Mesenchymal stem cell (in vitro differentiated cells and primary cell): ENCODE measurements around the gene POM121L2.

Source experiments
- DNase-seq: peaks from one replicate; pipeline ENCODE4 v3.0.0-alpha.2; 2013
- H2AFZ ChIP-seq: one replicate; pipeline ENCODE4 v1.6.1; 2013; ENCODE audit warnings: low read depth, mild to moderate bottlenecking, control low read depth, inconsistent platforms, low read length, moderate library complexity
- H2AK5ac ChIP-seq: 2 replicates; pipeline ENCODE4 v1.6.1; 2013; ENCODE audit warnings: low read length, moderate library complexity, mild to moderate bottlenecking, inconsistent platforms; ENCODE audit not compliant: severe bottlenecking
- H2BK120ac ChIP-seq: one replicate; pipeline ENCODE4 v1.6.1; 2013; ENCODE audit warnings: low read depth, mild to moderate bottlenecking, inconsistent platforms, low read length, moderate library complexity
- H2BK12ac ChIP-seq, 2 experiments: one replicate each; pipeline ENCODE4 v1.6.1; 2013; ENCODE audit warnings: inconsistent platforms in 2 of 2, low read length in 2 of 2, mild to moderate bottlenecking in 2 of 2, moderate library complexity in 2 of 2, control low read depth in 1 of 2
- H2BK15ac ChIP-seq: one replicate; pipeline ENCODE4 v1.6.1; 2013; ENCODE audit warnings: mild to moderate bottlenecking, low read depth, inconsistent platforms; ENCODE audit not compliant: poor library complexity, severe bottlenecking
- H2BK5ac ChIP-seq: 2 replicates; pipeline ENCODE4 v1.6.1; 2013; ENCODE audit warnings: low read depth, mild to moderate bottlenecking, low read length, control low read depth, inconsistent platforms; ENCODE audit not compliant: poor library complexity, severe bottlenecking
- H3K14ac ChIP-seq, 2 experiments: one replicate each; pipeline ENCODE4 v1.6.1; 2013; ENCODE audit warnings: inconsistent platforms in 2 of 2, low read length in 2 of 2, control low read depth in 1 of 2, mild to moderate bottlenecking in 1 of 2, moderate library complexity in 1 of 2
- H3K18ac ChIP-seq, 2 experiments: one replicate each; pipeline ENCODE4 v1.6.1; 2013; ENCODE audit warnings: inconsistent platforms in 2 of 2, low read length in 2 of 2, control low read depth in 1 of 2, low read depth in 1 of 2, mild to moderate bottlenecking in 1 of 2
- H3K23ac ChIP-seq, 2 experiments: one replicate each; pipeline ENCODE4 v1.6.1; 2013; ENCODE audit warnings: inconsistent platforms in 2 of 2, low read length in 2 of 2, mild to moderate bottlenecking in 2 of 2, moderate library complexity in 2 of 2, control low read depth in 1 of 2
- H3K27ac ChIP-seq: 2 replicates; pipeline ENCODE4 v1.5.1; 2013; ENCODE audit warnings: mild to moderate bottlenecking, moderate library complexity, low read length, control low read depth, inconsistent platforms; ENCODE audit not compliant: poor library complexity, severe bottlenecking
- H3K27me3 ChIP-seq, 2 experiments: 2 replicates each; pipeline versions ENCODE4 v1.6.1 to v1.7.0; 2013; ENCODE audit warnings: low read length in 2 of 2, mild to moderate bottlenecking in 2 of 2, moderate library complexity in 2 of 2, control low read depth in 1 of 2, inconsistent platforms in 1 of 2; ENCODE audit not compliant: control insufficient read depth in 1 of 2, insufficient read depth in 1 of 2
- H3K36me3 ChIP-seq, 2 experiments: 2 replicates each; pipeline versions ENCODE4 v1.6.1 to v1.7.0; 2013; ENCODE audit warnings: low read length in 2 of 2, control low read depth in 1 of 2, inconsistent platforms in 1 of 2, low read depth in 1 of 2, mild to moderate bottlenecking in 1 of 2; ENCODE audit not compliant: insufficient read depth in 2 of 2, control insufficient read depth in 1 of 2
- H3K4ac ChIP-seq, 2 experiments: one replicate each; pipeline ENCODE4 v1.6.1; 2013; ENCODE audit warnings: inconsistent platforms in 2 of 2, low read length in 2 of 2, mild to moderate bottlenecking in 2 of 2, moderate library complexity in 2 of 2, control low read depth in 1 of 2, low read depth in 1 of 2
- H3K4me1 ChIP-seq: 2 replicates; pipeline ENCODE4 v1.6.1; 2013; ENCODE audit warnings: low read depth, low read length, control low read depth; ENCODE audit not compliant: control insufficient read depth, insufficient read depth
- H3K4me2 ChIP-seq: 2 replicates; pipeline ENCODE4 v1.6.1; 2013; ENCODE audit warnings: low read length, mild to moderate bottlenecking, inconsistent platforms; ENCODE audit not compliant: poor library complexity, severe bottlenecking
- H3K4me3 ChIP-seq, 2 experiments: 2 replicates each; pipeline versions ENCODE4 v1.5.1 to v1.7.0; 2013; ENCODE audit warnings: low read length in 2 of 2, mild to moderate bottlenecking in 2 of 2, control low read depth in 1 of 2, low read depth in 1 of 2; ENCODE audit not compliant: insufficient read depth in 1 of 2
- H3K79me1 ChIP-seq: replicated peaks from 2 replicates; pipeline ENCODE4 v1.6.1; 2013; ENCODE audit warnings: mild to moderate bottlenecking, control low read depth, low read length, inconsistent platforms; ENCODE audit not compliant: poor library complexity, severe bottlenecking
- H3K9ac ChIP-seq: 2 replicates; pipeline ENCODE4 v1.7.0; 2013; ENCODE audit warnings: mild to moderate bottlenecking, low read length, moderate library complexity
- H3K9me3 ChIP-seq: 2 replicates; pipeline ENCODE4 v1.7.0; 2013; ENCODE audit warnings: mild to moderate bottlenecking, low read length; ENCODE audit not compliant: control insufficient read depth
- H4K8ac ChIP-seq: one replicate; pipeline ENCODE4 v1.6.1; 2013; ENCODE audit warnings: inconsistent platforms, mild to moderate bottlenecking, low read length, moderate library complexity
- H4K91ac ChIP-seq: one replicate; pipeline ENCODE4 v1.6.1; 2013; ENCODE audit warnings: mild to moderate bottlenecking, low read length, inconsistent platforms
- WGBS: methylation state at CpG from one replicate; pipeline ENCODE4 v1.1.7; 2013; ENCODE audit warnings: mixed read lengths; 5-methylcytosine and 5-hydroxymethylcytosine counted together

Gene POM121L2

GRCh38 chr6:27297484-27297856 lies 14.6 kb downstream of the POM121L2 start:
- no peak overlapping the region for H2AFZ ChIP-seq
- peak overlapping the region; percentile 81 for H3K4me2 ChIP-seq
- H3K36me3 ChIP-seq = no peaks in the 10 kb centered on the region
- H3K4ac ChIP-seq = no peak overlapping the region
- no peaks in the 10 kb centered on the region for H3K9me3 ChIP-seq
- H3K9ac ChIP-seq = no peak overlapping the region
- H2BK12ac ChIP-seq = no peak overlapping the region
- peaks cover 5% of the 10 kb centered on the region for H3K4me1 ChIP-seq
- no peak overlapping the region for H3K18ac ChIP-seq
- H2BK15ac ChIP-seq = no peak overlapping the region
- 11% methylated on average over 7 of the region's 7 CpGs for WGBS
- DNase-seq = no peak
- no peak overlapping the region for H3K14ac ChIP-seq
- H2AK5ac ChIP-seq = no peak overlapping the region
- H2BK5ac ChIP-seq = no peak overlapping the region
- H3K27me3 ChIP-seq = peaks cover 0 to 13% of the 10 kb centered on the region in 2 experiments
- H3K27ac ChIP-seq = no peak overlapping the region
- H4K91ac ChIP-seq = no peak overlapping the region
- no peak overlapping the region for H3K23ac ChIP-seq
- H2BK120ac ChIP-seq = no peak overlapping the region
- H3K79me1 ChIP-seq = no peaks in the 10 kb centered on the region
- H3K4me3 ChIP-seq = peak overlapping the region in 1 of 2 experiments; percentile 79
- H4K8ac ChIP-seq = no peak overlapping the region

DNA sequence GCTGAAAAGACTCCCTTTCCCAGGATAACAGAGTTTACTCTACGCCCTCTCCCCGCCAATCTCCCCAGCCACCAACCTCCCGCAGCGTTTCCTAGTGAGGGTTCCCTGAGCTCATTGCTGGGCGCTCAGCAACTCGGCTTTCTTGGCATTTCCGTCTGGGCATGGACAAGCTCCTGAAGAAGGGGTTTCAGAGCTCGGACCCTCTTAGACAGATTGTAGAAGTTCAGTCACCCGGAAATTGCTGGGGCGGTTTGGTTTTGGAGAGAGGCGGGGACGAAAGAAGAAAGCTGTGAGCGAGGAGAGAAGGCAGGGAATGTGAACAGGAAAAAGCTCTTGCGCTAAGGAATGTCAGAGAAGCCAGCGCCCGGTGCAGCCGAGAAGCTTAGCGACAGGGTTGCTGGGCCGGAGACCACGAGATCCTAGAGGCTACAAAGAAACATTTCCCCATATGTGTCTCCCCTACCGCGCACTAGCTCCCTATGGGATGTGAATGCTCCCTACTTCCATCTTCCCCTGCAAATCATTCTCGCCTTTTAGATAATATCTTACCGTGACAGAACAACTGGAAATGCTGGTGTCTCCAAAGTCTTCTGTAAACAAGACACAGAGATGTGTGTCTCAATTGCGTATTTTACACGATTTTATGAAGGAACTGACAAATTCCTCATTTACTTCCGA lies 15.8 kb downstream of the POM121L2 start:
- Histone ChIP-seq H3K27ac (no peak overlapping the region), H3K27me3 (peaks cover 0 to 22% of the 10 kb centered on the region in 2 experiments), H3K79me1 (no peaks in the 10 kb centered on the region), H3K4me1 (peaks cover 6% of the 10 kb centered on the region), H2BK5ac (no peak overlapping the region), H2BK12ac (peak overlapping the region in 1 of 2 experiments; percentile 23), H3K14ac (no peak overlapping the region), H3K4ac (no peak overlapping the region), H2BK120ac (no peak overlapping the region), H3K9me3 (no peaks in the 10 kb centered on the region), H4K8ac (no peak overlapping the region), H3K18ac (no peak overlapping the region), H2BK15ac (no peak overlapping the region), H3K4me2 (peak overlapping the region; percentile 83), H3K9ac (peak overlapping the region; percentile 24), H2AFZ (peak overlapping the region; percentile 71), H4K91ac (no peak overlapping the region), H3K36me3 (no peaks in the 10 kb centered on the region), H3K23ac (no peak overlapping the region), H2AK5ac (no peak overlapping the region), H3K4me3 (peak overlapping the region; percentile 54 to 79)
- DNase-seq = peak; percentile 61
- WGBS = under 1% methylated on average over 22 of the region's 27 CpGs

GRCh38 chr6:27295301-27296079 lies 16.6 kb downstream of the POM121L2 start:
- H2BK12ac ChIP-seq = no peak overlapping the region
- H3K4me2 ChIP-seq = peak overlapping the region; percentile 83
- peaks cover 0 to 29% of the 10 kb centered on the region in 2 experiments for H3K27me3 ChIP-seq
- H3K36me3 ChIP-seq = no peaks in the 10 kb centered on the region
- H3K18ac ChIP-seq = no peak overlapping the region
- H3K79me1 ChIP-seq = no peaks in the 10 kb centered on the region
- no peak overlapping the region for H2BK120ac ChIP-seq
- no peak overlapping the region for H4K91ac ChIP-seq
- no peak overlapping the region for H4K8ac ChIP-seq
- H2BK5ac ChIP-seq = no peak overlapping the region
- peak overlapping the region; percentile 54 to 79 for H3K4me3 ChIP-seq
- H3K23ac ChIP-seq = no peak overlapping the region
- H3K4ac ChIP-seq = no peak overlapping the region
- H2BK15ac ChIP-seq = no peak overlapping the region
- H3K27ac ChIP-seq = no peak overlapping the region
- no peak overlapping the region for H2AK5ac ChIP-seq
- H3K4me1 ChIP-seq = peaks cover 10% of the 10 kb centered on the region
- H2AFZ ChIP-seq = no peak overlapping the region
- 5% methylated on average over 18 of the region's 20 CpGs for WGBS
- H3K9me3 ChIP-seq = no peaks in the 10 kb centered on the region
- H3K14ac ChIP-seq = no peak overlapping the region
- peak; percentile 73 for DNase-seq
- H3K9ac ChIP-seq = peak overlapping the region; percentile 24

GRCh38 chr6:27294409-27294808 lies 17.7 kb downstream of the POM121L2 start:
- Histone ChIP-seq H3K9ac (no peak overlapping the region), H3K4me1 (peaks cover 11% of the 10 kb centered on the region), H2AK5ac (no peak overlapping the region), H3K4me3 (no peak overlapping the region), H3K23ac (no peak overlapping the region), H3K4ac (no peak overlapping the region), H3K14ac (no peak overlapping the region), H2AFZ (no peak overlapping the region), H2BK15ac (no peak overlapping the region), H3K27ac (no peak overlapping the region), H4K91ac (no peak overlapping the region), H2BK120ac (no peak overlapping the region), H3K36me3 (no peaks in the 10 kb centered on the region), H2BK12ac (no peak overlapping the region), H3K79me1 (no peaks in the 10 kb centered on the region), H3K9me3 (no peaks in the 10 kb centered on the region), H2BK5ac (no peak overlapping the region), H4K8ac (no peak overlapping the region), H3K27me3 (peaks cover 0 to 40% of the 10 kb centered on the region in 2 experiments), H3K4me2 (peak overlapping the region; percentile 13), H3K18ac (no peak overlapping the region)
- 34% methylated on average over 5 of the region's 5 CpGs for WGBS
- DNase-seq = peak; percentile 17
